Testis (tissue), 3 donors: ENCODE data around the gene PRF1. TPM values are rescaled to one million over a fixed set of nuclear protein-coding genes. Genes with fewer than 3 reads are reported as not detected.
"Not testable (repeated sequence)": the region's sequence is repeated elsewhere in the genome, so short reads cannot be mapped to it uniquely, and the experiment has no call there.

ENCODE experiments used
- DNase-seq: peaks from one replicate; pipeline ENCODE4 v3.0.0-alpha.2; 2019
- H3K27ac ChIP-seq, 2 donors: fragments of 200-600 bp; sonication (generic); one replicate each; pipeline ENCODE4 v1.5.1; 2019
- H3K27me3 ChIP-seq: fragments of 200-600 bp; sonication (generic); one replicate; pipeline ENCODE4 v1.5.1; 2019
- H3K36me3 ChIP-seq: fragments of 200-600 bp; sonication (generic); one replicate; pipeline ENCODE4 v1.5.1; 2017; ENCODE audit warnings: low read depth; ENCODE audit errors: missing control alignments
- H3K4me1 ChIP-seq: fragments of 200-600 bp; sonication (generic); one replicate; pipeline ENCODE4 v1.5.1; 2019
- H3K4me3 ChIP-seq, 2 donors: fragments of 200-600 bp; sonication (generic); one replicate each; pipeline ENCODE4 v1.5.1; 2017 to 2019
- H3K9me3 ChIP-seq: fragments of 200-600 bp; sonication (generic); one replicate; pipeline ENCODE4 v1.5.1; 2017
- CTCF ChIP-seq, 3 experiments: fragments of 450-650 bp in 2 of 3; fragments of 200-600 bp in 1 of 3; sonication (generic) in 1 of 3; IDR thresholded peaks; one replicate each; pipeline ENCODE4 v1.5.1; 2016 to 2019; ENCODE audit warnings: antibody characterized with exemption in 3 of 3, mild to moderate bottlenecking in 2 of 3, moderate library complexity in 1 of 3
- POLR2A ChIP-seq: fragments of 450-650 bp; IDR thresholded peaks from one replicate; pipeline ENCODE4 v1.6.1; 2017; ENCODE audit warnings: antibody characterized with exemption, mild to moderate bottlenecking, moderate library complexity
- WGBS, 2 donors: methylation state at CpG; one replicate each; pipeline ENCODE4 v1.1.5; 2018; 5-methylcytosine and 5-hydroxymethylcytosine counted together
- intact Hi-C: fragments of 100-400 bp; cut with DNase I; formaldehyde crosslinking; loops from one replicate; pipeline ENCODE4 v1.15.1; 2023; ENCODE audit warnings: low total_unique reads
- polyA plus RNA-seq: library from polyadenylated mRNA; stranded (reverse); fragments of 350-450 nt; fragmentation: Illumina TruSeq; extraction: RNeasy Lipid Tissue Mini Kit (QIAGEN cat#74804); gene quantifications from one replicate; pipeline ENCODE4 v1.2.3, GENCODE V29; 2014; ENCODE audit warnings: low read depth, low replicate concordance; ENCODE audit not compliant: insufficient read depth
- total RNA-seq, 2 donors: library from RNA; depleted of rRNA; stranded (reverse); fragments of >200 nt; gene quantifications; one replicate each; pipeline ENCODE4 v1.2.3, GENCODE V29; 2016

PRF1 gene
- total and polyA plus RNA-seq, 3 donors from 2014 or later = 0.55 to 2.2 (median 1.8) TPM

GRCh38 chr10:70649526-70649925, 47.0 kb upstream of the PRF1 start:
- 78 to 83% methylated on average over 4 of the region's 4 CpGs for WGBS, 2 donors
- Histone ChIP-seq H3K36me3 (no peaks in the 10 kb centered on the region), H3K4me1 (peaks cover 4% of the 10 kb centered on the region), H3K27me3 (no peaks in the 10 kb centered on the region), H3K4me3 (no peak overlapping the region), H3K27ac (no peak overlapping the region), H3K9me3 (no peaks in the 10 kb centered on the region)
- TF ChIP-seq POLR2A (no peak), CTCF (IDR thresholded peaks at IDR 0.05) (no peak)
- no peak for DNase-seq
- intact Hi-C loops = no loop called here

- H3K27me3 ChIP-seq = no peaks in the 10 kb centered on the region
- H3K27ac ChIP-seq = no peak overlapping the region
- intact Hi-C loops = no loop called here
- DNase-seq = no peak
- TF ChIP-seq POLR2A = no peak
- no peak for TF ChIP-seq CTCF (IDR thresholded peaks at IDR 0.05)
- H3K4me1 ChIP-seq = peaks cover under 1% of the 10 kb centered on the region
- no peak overlapping the region for H3K4me3 ChIP-seq
- 92% methylated on average over 1 to 3 of the region's 3 CpGs for WGBS, 2 donors
- no peaks in the 10 kb centered on the region for H3K36me3 ChIP-seq
- no peaks in the 10 kb centered on the region for H3K9me3 ChIP-seq
Measured at GRCh38 chr10:70648427-70648826, 45.9 kb upstream of the PRF1 start.

DNA sequence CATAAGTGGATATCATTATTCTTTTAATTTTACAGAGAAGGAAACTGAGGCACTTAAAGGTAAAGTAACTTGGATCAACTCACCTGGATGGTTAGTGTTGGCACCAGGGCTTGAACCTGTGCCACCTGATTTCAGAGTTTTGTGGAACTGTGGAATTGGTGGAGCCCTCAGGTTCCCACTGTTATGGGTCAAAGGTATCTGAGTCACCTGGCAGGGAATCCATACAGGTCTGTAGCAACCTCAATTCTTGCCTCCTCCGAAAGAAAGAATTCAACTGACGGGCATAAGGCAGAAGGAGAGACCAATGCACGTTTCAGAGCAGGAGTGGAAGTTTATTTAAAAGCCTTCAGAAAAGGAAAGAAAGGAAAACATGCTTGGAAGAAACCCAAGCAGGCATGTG, 44.5 kb upstream of the PRF1 start:
- no peaks in the 10 kb centered on the region for H3K9me3 ChIP-seq
- no peak overlapping the region for H3K4me3 ChIP-seq
- WGBS, 2 donors = 57 to 89% methylated on average over 2 to 3 of the region's 3 CpGs
- intact Hi-C loops = no loop called here
- H3K4me1 ChIP-seq = no peaks in the 10 kb centered on the region
- H3K27me3 ChIP-seq = no peaks in the 10 kb centered on the region
- no peak for TF ChIP-seq CTCF (IDR thresholded peaks at IDR 0.05)
- no peak for TF ChIP-seq POLR2A
- no peaks in the 10 kb centered on the region for H3K36me3 ChIP-seq
- no peak overlapping the region for H3K27ac ChIP-seq
- no peak for DNase-seq

DNA sequence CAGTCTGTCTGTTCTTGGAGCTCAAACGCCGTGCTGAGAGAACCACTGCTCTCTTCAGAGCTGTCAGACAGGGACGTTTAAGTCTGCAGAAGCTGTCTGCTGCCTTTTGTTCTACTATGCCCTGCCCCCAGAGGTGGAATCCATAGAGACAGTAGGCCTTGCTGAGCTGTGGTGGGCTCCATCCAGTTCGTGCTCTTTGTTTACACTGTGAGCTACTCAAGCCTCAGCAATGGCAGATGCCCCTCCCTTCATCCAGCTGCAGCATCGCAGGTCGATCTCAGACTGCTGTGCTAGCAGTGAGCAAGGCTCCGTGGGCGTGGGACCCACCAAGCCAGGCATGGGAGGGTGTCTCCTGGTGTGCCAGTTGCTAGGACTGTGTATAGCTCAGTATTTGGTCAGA, 42.4 kb upstream of the PRF1 start:
- H3K4me1 ChIP-seq, H3K4me3 ChIP-seq, H3K36me3 ChIP-seq, intact Hi-C loops, DNase-seq, H3K27me3 ChIP-seq, H3K9me3 ChIP-seq, H3K27ac ChIP-seq: not testable (repeated sequence)
- WGBS, 2 donors = 69 to 79% methylated on average over 3 to 8 of the region's 8 CpGs

GRCh38 chr10:70643272-70643671, 40.7 kb upstream of the PRF1 start:
- H3K9me3 ChIP-seq, H3K4me1 ChIP-seq, H3K27me3 ChIP-seq, H3K36me3 ChIP-seq, H3K4me3 ChIP-seq, intact Hi-C loops, H3K27ac ChIP-seq, DNase-seq: not testable (repeated sequence)
- WGBS, 2 donors = 99 to 100% methylated on average over 3 of the region's 3 CpGs

- H3K4me1 ChIP-seq, H3K9me3 ChIP-seq, DNase-seq, H3K4me3 ChIP-seq, H3K27me3 ChIP-seq, H3K36me3 ChIP-seq, intact Hi-C loops, H3K27ac ChIP-seq: not testable (repeated sequence)
- WGBS, 2 donors = 88 to 90% methylated on average over 7 of the region's 7 CpGs
Measured at GRCh38 chr10:70639640-70640383, 37.3 kb upstream of the PRF1 start.

DNA sequence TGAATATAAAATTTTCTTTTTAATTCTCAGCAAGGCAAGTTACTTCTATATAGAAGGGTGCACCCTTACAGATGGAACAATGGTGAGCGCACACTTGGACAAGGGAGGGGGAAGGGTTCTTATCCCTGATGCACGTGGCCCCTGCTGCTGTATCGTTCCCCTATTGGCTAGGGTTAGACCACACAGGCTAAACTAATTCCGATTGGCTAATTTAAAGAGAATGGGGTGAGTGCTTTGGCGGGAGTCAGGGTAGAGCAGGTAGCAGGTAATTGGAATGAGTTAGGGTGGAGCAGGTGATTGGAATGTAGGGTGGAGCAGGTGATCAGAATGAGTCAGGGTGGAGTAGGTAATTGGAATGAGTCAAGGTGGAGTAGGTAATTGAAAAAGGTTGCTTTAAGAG, 32.0 kb upstream of the PRF1 start:
- 89 to 97% methylated on average over 5 of the region's 5 CpGs for WGBS, 2 donors
- H3K27me3 ChIP-seq, intact Hi-C loops, H3K4me3 ChIP-seq, H3K36me3 ChIP-seq, DNase-seq, H3K4me1 ChIP-seq, H3K9me3 ChIP-seq, H3K27ac ChIP-seq: not testable (repeated sequence)
